ENCODE data around the gene PGAP2. TPM values are rescaled to one million over a fixed set of nuclear protein-coding genes. Genes with fewer than 3 reads are reported as not detected.

PGAP2 gene
- total RNA-seq, 2 donors from 2014 or later: 26.6 to 33.5 TPM

DNA sequence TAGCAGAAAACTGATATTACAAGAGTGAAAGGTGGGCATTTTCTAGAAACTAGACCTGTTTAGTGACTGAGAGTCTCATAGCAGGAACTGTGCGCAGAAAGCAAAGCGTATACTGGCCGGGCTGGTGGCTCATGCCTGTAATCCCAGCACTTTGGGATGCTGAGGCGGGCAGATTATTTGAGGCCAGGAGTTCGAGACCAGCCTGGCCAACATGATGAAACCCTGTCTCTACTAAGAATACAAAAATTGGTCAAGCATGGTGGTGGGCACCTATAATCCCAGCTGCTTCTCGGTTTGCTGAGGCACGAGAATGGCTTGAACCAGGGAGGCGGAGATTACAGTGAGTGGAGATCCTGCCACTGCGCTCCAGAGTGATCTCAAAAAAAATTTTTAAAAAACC lies 9.2 kb upstream of the PGAP2 start:
- intact Hi-C loops (cut with DNase I): loop anchor here (5.0 kb wide), 1 partner anchor 43 kb away; the partner anchor contains the start of gene RHOG
- no peaks in the 10 kb centered on the region for H3K4me1 ChIP-seq (replicated peaks)
- H3K36me3 ChIP-seq: no peaks in the 10 kb centered on the region
- 96% methylated on average over 9 of the region's 9 CpGs for WGBS
- H3K4me3 ChIP-seq: no peak overlapping the region
- no peak for TF ChIP-seq CTCF (IDR thresholded peaks at IDR 0.05)
- TF ChIP-seq POLR2A (IDR thresholded peaks at IDR 0.05): no peak
- no peak for TF ChIP-seq POLR2AphosphoS5 (IDR thresholded peaks at IDR 0.05)
- DNase-seq (ENCODE audit: low spot score): no peak
- H3K27ac ChIP-seq: no peak overlapping the region
- H3K9me3 ChIP-seq: no peaks in the 10 kb centered on the region
- H3K27me3 ChIP-seq (replicated peaks; ENCODE audit: insufficient read depth): no peaks in the 10 kb centered on the region

DNA sequence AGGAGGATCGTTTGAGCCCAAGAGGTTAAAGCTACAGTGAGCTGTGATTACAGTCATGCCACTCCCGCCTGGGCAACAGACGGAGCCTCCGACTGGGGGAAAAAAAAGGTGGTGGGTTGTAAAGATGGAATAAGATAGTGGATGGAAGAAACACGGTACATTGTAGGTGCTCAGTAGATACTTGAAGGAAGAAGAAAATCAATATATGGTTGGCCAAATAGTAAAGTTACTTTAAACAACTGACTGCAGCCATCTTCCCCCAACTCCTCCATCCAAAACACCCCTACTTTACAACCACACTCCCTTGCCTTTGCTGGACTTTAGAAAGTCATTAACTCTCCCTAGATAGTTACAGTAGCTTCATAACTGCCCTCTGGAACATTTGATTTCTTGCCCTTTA lies 8.5 kb upstream of the PGAP2 start:
- DNase-seq (ENCODE audit: low spot score): no peak
- no peak for TF ChIP-seq POLR2A (IDR thresholded peaks at IDR 0.05)
- TF ChIP-seq CTCF (IDR thresholded peaks at IDR 0.05): no peak
- TF ChIP-seq POLR2AphosphoS5 (IDR thresholded peaks at IDR 0.05): no peak
- Histone ChIP-seq H3K9me3 (no peaks in the 10 kb centered on the region), H3K27me3 (replicated peaks; ENCODE audit: insufficient read depth) (no peaks in the 10 kb centered on the region), H3K4me3 (no peak overlapping the region), H3K36me3 (no peaks in the 10 kb centered on the region), H3K4me1 (replicated peaks) (no peaks in the 10 kb centered on the region), H3K27ac (no peak overlapping the region)
- intact Hi-C loops (cut with DNase I): loop anchor here (5.0 kb wide), 1 partner anchor 42 kb away; the partner anchor contains the start of gene RHOG
- WGBS: 66% methylated on average over 5 of the region's 5 CpGs

DNA sequence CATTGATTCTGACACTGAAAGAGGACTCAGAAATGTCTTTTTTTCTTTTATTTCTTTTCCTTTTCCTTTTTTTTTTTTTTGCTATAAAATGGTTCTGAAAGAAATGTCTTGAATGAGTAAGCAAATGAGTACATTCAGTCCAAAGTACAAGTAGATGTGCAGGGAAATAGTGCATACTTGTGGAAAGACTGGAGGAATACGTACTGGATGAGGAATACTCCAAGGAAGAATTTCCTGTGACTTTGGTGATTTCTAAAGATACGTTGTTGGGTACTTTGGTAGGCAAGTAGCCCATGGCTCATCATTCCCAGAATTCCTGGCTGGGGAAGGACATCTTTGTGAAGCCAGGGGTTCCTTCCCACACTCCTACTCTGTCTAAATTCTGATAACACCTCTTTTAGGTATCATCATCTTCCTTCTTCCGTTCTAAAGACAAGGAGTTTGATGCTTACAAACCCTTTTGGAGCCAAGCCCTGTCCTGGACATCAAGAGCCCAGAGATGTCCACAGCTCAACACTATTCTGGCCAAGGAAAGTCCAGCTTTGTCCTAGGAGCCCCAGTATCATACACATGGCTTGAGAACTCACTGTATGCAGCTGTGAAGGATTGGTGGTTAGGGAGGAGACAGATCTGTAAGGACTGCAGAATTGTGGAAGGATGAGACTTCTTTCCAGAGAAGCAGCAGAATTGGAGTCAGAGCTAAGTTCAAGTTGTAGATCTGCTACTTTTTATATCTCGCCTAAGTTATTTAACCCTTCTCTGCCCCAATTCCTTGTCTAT lies 6.2 kb upstream of the PGAP2 start:
- intact Hi-C loops (cut with DNase I): no loop called here
- no peak for DNase-seq (ENCODE audit: low spot score)
- Histone ChIP-seq H3K27me3 (replicated peaks; ENCODE audit: insufficient read depth) (no peaks in the 10 kb centered on the region), H3K4me3 (no peak overlapping the region), H3K36me3 (no peaks in the 10 kb centered on the region), H3K4me1 (replicated peaks) (no peaks in the 10 kb centered on the region), H3K27ac (no peak overlapping the region), H3K9me3 (no peaks in the 10 kb centered on the region)
- no peak for TF ChIP-seq CTCF (IDR thresholded peaks at IDR 0.05)
- no peak for TF ChIP-seq POLR2A (IDR thresholded peaks at IDR 0.05)
- no peak for TF ChIP-seq POLR2AphosphoS5 (IDR thresholded peaks at IDR 0.05)
- WGBS: 69% methylated on average over 4 of the region's 4 CpGs

- DNase-seq (ENCODE audit: low spot score): no peak
- 85% methylated on average over 11 of the region's 11 CpGs for WGBS
- TF ChIP-seq POLR2A (IDR thresholded peaks at IDR 0.05) (no peak), CTCF (IDR thresholded peaks at IDR 0.05) (no peak), POLR2AphosphoS5 (IDR thresholded peaks at IDR 0.05) (no peak)
Measured at GRCh38 chr11:3803726-3804495, 4.4 kb upstream of the PGAP2 start.

More at GRCh38 chr11:3803726-3804495, 4.4 kb upstream of the PGAP2 start:
- Histone ChIP-seq H3K36me3 (no peaks in the 10 kb centered on the region), H3K27me3 (replicated peaks; ENCODE audit: insufficient read depth) (no peaks in the 10 kb centered on the region), H3K4me1 (replicated peaks) (no peaks in the 10 kb centered on the region), H3K4me3 (no peak overlapping the region), H3K9me3 (no peaks in the 10 kb centered on the region), H3K27ac (no peak overlapping the region)
- intact Hi-C loops (cut with DNase I): no loop called here
